ENCODE measurements around the gene COG5. TPM values are rescaled to one million over a fixed set of nuclear protein-coding genes. Genes with fewer than 3 reads are reported as not detected.

COG5 gene
- total and polyA plus RNA-seq, 9 of the 15 experiments (the other 6 are each of a cell fraction or from before 2014, with no cell fraction given): 15.3 to 75.1 (median 56.4) TPM

DNA sequence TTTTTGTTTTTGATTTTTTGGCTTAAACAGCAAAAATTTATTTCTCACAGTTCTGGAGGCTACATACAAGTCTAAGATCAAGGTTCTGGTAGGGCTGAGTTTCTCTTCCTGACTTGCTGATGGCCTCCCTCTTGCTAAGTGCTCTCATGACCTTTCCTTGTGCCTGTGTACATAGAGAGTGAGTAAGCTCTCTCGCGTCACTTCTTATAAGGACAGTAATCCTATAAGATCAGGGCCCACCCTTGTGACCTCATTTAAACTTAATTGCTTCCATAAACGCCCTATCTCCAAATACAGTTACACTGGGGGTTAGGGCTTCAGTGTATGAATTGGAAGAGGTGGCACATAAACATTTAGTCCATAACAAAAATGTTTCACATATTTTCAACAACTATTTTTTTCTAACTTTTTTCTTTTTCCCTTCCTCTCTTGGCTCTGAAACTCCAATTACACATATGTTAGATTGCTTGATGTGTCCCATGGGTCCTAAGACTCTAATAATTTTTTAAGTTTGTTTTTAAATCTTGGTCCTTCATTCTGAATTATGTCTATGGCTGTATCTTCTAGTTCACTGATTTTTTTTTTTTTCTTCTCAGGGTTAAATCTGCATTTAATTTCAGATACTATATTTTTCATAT is 245.1 kb downstream of the COG5 start (continued):
- TF ChIP-seq E4F1 (CRISPR knock-in tag; IDR thresholded peaks at IDR 0.05; ENCODE audit: borderline replicate concordance) (no peak), RREB1 (CRISPR knock-in tag; IDR thresholded peaks at IDR 0.05) (no peak), MEF2D (tag; conservative IDR thresholded peaks at IDR 0.05; ENCODE audit: low read depth) (peak; percentile 98), SP1 (CRISPR knock-in tag; IDR thresholded peaks at IDR 0.05) (0 out of 2 replicates have a peak, but pooled peaks have one; percentile 31), ZNF778 (CRISPR knock-in tag; IDR thresholded peaks at IDR 0.05) (no peak), SMARCA5 (IDR thresholded peaks at IDR 0.05) (peak; percentile 74; the same call in 1 of the 2 replicates), BCL6 (CRISPR knock-in tag; IDR thresholded peaks at IDR 0.05) (no peak), SMAD3 (CRISPR knock-in tag; conservative IDR thresholded peaks at IDR 0.05) (peak; percentile 95), PTTG1 (tag; IDR thresholded peaks at IDR 0.05; ENCODE audit: low read depth) (peak; percentile 98), MCM7 (IDR thresholded peaks at IDR 0.05) (no peak), ZEB2 (IDR thresholded peaks at IDR 0.05) (no peak), NCOR1 (IDR thresholded peaks at IDR 0.05) (peak; percentile 86), PHF20 (IDR thresholded peaks at IDR 0.05; ENCODE audit: partially characterized antibody) (no peak), ZNF780A (CRISPR knock-in tag; IDR thresholded peaks at IDR 0.05) (no peak), ZNF253 (CRISPR knock-in tag; conservative IDR thresholded peaks at IDR 0.05) (no peak)
- TF ChIP-seq, protein P1, sequence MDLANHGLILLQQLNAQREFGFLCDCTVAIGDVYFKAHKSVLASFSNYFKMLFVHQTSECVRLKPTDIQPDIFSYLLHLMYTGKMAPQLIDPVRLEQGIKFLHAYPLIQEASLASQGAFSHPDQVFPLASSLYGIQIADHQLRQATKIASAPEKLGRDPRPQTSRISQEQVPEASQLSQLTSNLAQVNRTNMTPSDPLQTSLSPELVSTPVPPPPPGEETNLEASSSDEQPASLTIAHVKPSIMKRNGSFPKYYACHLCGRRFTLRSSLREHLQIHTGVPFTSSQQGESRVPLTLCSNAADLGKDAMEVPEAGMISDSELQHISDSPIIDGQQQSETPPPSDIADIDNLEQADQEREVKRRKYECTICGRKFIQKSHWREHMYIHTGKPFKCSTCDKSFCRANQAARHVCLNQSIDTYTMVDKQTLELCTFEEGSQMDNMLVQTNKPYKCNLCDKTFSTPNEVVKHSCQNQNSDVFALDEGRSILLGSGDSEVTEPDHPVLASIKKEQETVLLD (IDR thresholded peaks at IDR 0.05): peak; percentile 44; the same call in 1 of the 2 replicates
- TF ChIP-seq, protein P2, sequence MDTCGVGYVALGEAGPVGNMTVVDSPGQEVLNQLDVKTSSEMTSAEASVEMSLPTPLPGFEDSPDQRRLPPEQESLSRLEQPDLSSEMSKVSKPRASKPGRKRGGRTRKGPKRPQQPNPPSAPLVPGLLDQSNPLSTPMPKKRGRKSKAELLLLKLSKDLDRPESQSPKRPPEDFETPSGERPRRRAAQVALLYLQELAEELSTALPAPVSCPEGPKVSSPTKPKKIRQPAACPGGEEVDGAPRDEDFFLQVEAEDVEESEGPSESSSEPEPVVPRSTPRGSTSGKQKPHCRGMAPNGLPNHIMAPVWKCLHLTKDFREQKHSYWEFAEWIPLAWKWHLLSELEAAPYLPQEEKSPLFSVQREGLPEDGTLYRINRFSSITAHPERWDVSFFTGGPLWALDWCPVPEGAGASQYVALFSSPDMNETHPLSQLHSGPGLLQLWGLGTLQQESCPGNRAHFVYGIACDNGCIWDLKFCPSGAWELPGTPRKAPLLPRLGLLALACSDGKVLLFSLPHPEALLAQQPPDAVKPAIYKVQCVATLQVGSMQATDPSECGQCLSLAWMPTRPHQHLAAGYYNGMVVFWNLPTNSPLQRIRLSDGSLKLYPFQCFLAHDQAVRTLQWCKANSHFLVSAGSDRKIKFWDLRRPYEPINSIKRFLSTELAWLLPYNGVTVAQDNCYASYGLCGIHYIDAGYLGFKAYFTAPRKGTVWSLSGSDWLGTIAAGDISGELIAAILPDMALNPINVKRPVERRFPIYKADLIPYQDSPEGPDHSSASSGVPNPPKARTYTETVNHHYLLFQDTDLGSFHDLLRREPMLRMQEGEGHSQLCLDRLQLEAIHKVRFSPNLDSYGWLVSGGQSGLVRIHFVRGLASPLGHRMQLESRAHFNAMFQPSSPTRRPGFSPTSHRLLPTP (IDR thresholded peaks at IDR 0.05; ENCODE audit: borderline replicate concordance, extremely low read depth, insufficient read length): no peak
